Lower leg skin (tissue), 3 donors: ENCODE measurements around the gene EPO.

Experiments
- CTCF ChIP-seq, 3 donors: fragments of 450-650 bp; IDR thresholded peaks; one replicate each; pipeline ENCODE4 v1.5.1; 2016; ENCODE audit warnings: antibody characterized with exemption in 3 of 3, mild to moderate bottlenecking in 3 of 3, moderate library complexity in 2 of 3
- POLR2A ChIP-seq, 2 donors: fragments of 450-650 bp; IDR thresholded peaks; one replicate each; pipeline ENCODE4 v1.6.1; 2016 to 2017; ENCODE audit warnings: antibody characterized with exemption in 2 of 2, mild to moderate bottlenecking in 1 of 2, moderate library complexity in 1 of 2

GRCh38 chr7:100714725-100715124 lies 5.5 kb upstream of the EPO start:
- TF ChIP-seq POLR2A (IDR thresholded peaks at IDR 0.05) (no peak), CTCF (IDR thresholded peaks at IDR 0.05) (no peak)
